ENCODE data around the gene MUC3A. TPM values are rescaled to one million over a fixed set of nuclear protein-coding genes. Genes with fewer than 3 reads are reported as not detected.
A peak's percentile ranks its signal among the peaks of the same experiment; 100 is the strongest.

The MUC3A gene
- total and polyA plus RNA-seq, 2 of the 8 experiments (the other 6 are each of a cell fraction or from before 2014, with no cell fraction given), result 15.4 to 43.9 TPM

GRCh38 chr7:100967292-100967863, 18.0 kb downstream of the MUC3A start:
- Histone ChIP-seq H3K14ac (ENCODE audit: insufficient read length) (no peak overlapping the region), H4K8ac (ENCODE audit: extremely low read depth, insufficient read depth, low read length) (no peak overlapping the region), H2BK20ac (ENCODE audit: low read length) (peak overlapping the region; percentile 63), H3K27me3 (replicated peaks in 1 of 4; ENCODE audit: control insufficient read depth in 3 of 4, extremely low read depth in 1 of 4, insufficient read depth in 3 of 4, low read length in 3 of 4) (peaks cover 3 to 18% (median 14%) of the 10 kb centered on the region in 4 experiments), H2BK5ac (ENCODE audit: low read depth, low read length) (0 out of 2 replicates have a peak overlapping the region, but pooled peaks have one; percentile 4), H3K36me3 (ENCODE audit: control insufficient read depth in 2 of 4, insufficient read depth in 4 of 4, low read length in 3 of 4) (no peaks in the 10 kb centered on the region), H2AFZ (ENCODE audit: low read length) (no peak overlapping the region), H3K27ac (ENCODE audit: low read depth, low read length) (no peak overlapping the region), H2BK12ac (ENCODE audit: low read depth, low read length) (peak overlapping the region; percentile 70; the same call in 1 of the 2 replicates), H3K4me2 (ENCODE audit: insufficient read depth in 1 of 2, low read depth in 2 of 2, low read length in 2 of 2) (peak overlapping the region; percentile 17 to 59; a peak in 3 of 4 replicates), H3K4me3 (ENCODE audit: extremely low read depth in 1 of 4, insufficient read depth in 2 of 4, low read depth in 3 of 4, low read length in 4 of 4) (peak overlapping the region in 1 of 4 experiments; percentile 64; a peak in 2 of 8 replicates), H4K91ac (replicated peaks; ENCODE audit: insufficient read length, low read length) (no peak overlapping the region), H3K4ac (replicated peaks; ENCODE audit: insufficient read length, low read depth, low read length) (no peak overlapping the region), H3K23me2 (ENCODE audit: low read depth, low read length) (peaks cover 9% of the 10 kb centered on the region; the same call in 1 of the 2 replicates), H3K79me1 (ENCODE audit: low read depth, low read length) (no peaks in the 10 kb centered on the region; the same call in 1 of the 2 replicates), H2BK15ac (ENCODE audit: low read length) (peak overlapping the region; percentile 83; the same call in 1 of the 2 replicates), H3K9me3 (ENCODE audit: insufficient read depth in 2 of 2, low read depth in 1 of 2, low read length in 1 of 2) (no peaks in the 10 kb centered on the region), H4K5ac (ENCODE audit: insufficient read length, low read depth, low read length) (no peak overlapping the region), H3K4me1 (replicated peaks in 1 of 4; ENCODE audit: control insufficient read depth in 3 of 4, insufficient read depth in 4 of 4, low read length in 3 of 4) (peaks cover 4 to 32% (median 26%) of the 10 kb centered on the region in 4 experiments), H2BK120ac (replicated peaks; ENCODE audit: low read depth, low read length) (no peak overlapping the region), H4K20me1 (replicated peaks in 1 of 2; ENCODE audit: control insufficient read depth in 1 of 2, insufficient read depth in 2 of 2, low read length in 2 of 2) (peaks cover 2 to 7% of the 10 kb centered on the region in 2 experiments), H3K56ac (replicated peaks; ENCODE audit: insufficient read length, low read depth, low read length) (no peak overlapping the region), H3K23ac (ENCODE audit: insufficient read length) (no peak overlapping the region), H3K9ac (replicated peaks in 1 of 4; ENCODE audit: extremely low read depth in 1 of 4, low read depth in 3 of 4, low read length in 3 of 4) (no peak overlapping the region), H2AK5ac (ENCODE audit: low read depth, low read length) (0 out of 2 replicates have a peak overlapping the region, but pooled peaks have one; percentile 28), H3K18ac (ENCODE audit: extremely low read depth, low read length) (0 out of 2 replicates have a peak overlapping the region, but pooled peaks have one; percentile 16), H3K79me2 (ENCODE audit: control insufficient read depth in 1 of 2, insufficient read depth in 2 of 2, low read length in 2 of 2) (no peaks in the 10 kb centered on the region)
- FAIRE-seq (no peak), DNase-seq (ENCODE audit: low read depth in 1 of 2, low spot score in 2 of 2) (no peak)
- TF ChIP-seq KDM1A (IDR thresholded peaks at IDR 0.05; ENCODE audit: borderline replicate concordance, low read length) (peak; percentile 90; the same call in 1 of the 2 replicates), NRF1 (IDR thresholded peaks at IDR 0.05; ENCODE audit: low read depth, low read length) (no peak), KDM4A (IDR thresholded peaks at IDR 0.05; ENCODE audit: low read depth, low read length, severe bottlenecking) (peak; percentile 1), CREB1 (IDR thresholded peaks at IDR 0.05) (no peak), SRF (IDR thresholded peaks at IDR 0.05; ENCODE audit: low read depth, low read length) (no peak), FOSL1 (IDR thresholded peaks at IDR 0.05; ENCODE audit: insufficient read depth, low read depth, low read length) (no peak)
- TF ChIP-seq, protein P1, sequence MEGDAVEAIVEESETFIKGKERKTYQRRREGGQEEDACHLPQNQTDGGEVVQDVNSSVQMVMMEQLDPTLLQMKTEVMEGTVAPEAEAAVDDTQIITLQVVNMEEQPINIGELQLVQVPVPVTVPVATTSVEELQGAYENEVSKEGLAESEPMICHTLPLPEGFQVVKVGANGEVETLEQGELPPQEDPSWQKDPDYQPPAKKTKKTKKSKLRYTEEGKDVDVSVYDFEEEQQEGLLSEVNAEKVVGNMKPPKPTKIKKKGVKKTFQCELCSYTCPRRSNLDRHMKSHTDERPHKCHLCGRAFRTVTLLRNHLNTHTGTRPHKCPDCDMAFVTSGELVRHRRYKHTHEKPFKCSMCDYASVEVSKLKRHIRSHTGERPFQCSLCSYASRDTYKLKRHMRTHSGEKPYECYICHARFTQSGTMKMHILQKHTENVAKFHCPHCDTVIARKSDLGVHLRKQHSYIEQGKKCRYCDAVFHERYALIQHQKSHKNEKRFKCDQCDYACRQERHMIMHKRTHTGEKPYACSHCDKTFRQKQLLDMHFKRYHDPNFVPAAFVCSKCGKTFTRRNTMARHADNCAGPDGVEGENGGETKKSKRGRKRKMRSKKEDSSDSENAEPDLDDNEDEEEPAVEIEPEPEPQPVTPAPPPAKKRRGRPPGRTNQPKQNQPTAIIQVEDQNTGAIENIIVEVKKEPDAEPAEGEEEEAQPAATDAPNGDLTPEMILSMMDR (IDR thresholded peaks at IDR 0.05; ENCODE audit: control extremely low read depth in 1 of 3, insufficient read depth in 1 of 3, low read depth in 1 of 3, low read length in 3 of 3), result peak in 1 of 3 experiments; percentile 2; a peak in 1 of 4 replicates
- WGBS, 2 experiments (ENCODE audit: extremely low coverage in 1 of 2, insufficient coverage in 1 of 2, insufficient read length in 1 of 2, insufficient replicate concordance in 2 of 2, low coverage in 1 of 2, low lambda C conversion rate in 2 of 2, missing lambda C conversion rate in 1 of 2), result 88% methylated on average over 13 of the region's 13 CpGs; no CpG with 5 or more reads in 1 of the 2 experiments
- POLR2A ChIA-PET (ENCODE audit: partially characterized antibody), result interaction anchor here (0.6 to 1.7 kb wide), 7 partner anchors 16 to 137 kb away, joined by 3 to 4 read pairs (median 3); partner anchors contain the start of gene SRRT
- CTCF ChIA-PET (ENCODE audit: partially characterized antibody), result interaction anchor here (1.0 to 3.5 kb wide), 9 partner anchors 8 to 98 kb away, joined by 3 to 16 read pairs (median 4); partner anchors contain the start of genes MUC17 and MUC3A

Data from H1 (cell line).